GM21515 (cell line): ENCODE data around the gene LILRB3.

Experiments
- ATAC-seq: cut with Tn5 transposase; IDR thresholded peaks from one replicate; pipeline ENCODE4 v1.9.1; 2021; ENCODE audit not compliant: unreplicated experiment

The LILRB3 gene

DNA sequence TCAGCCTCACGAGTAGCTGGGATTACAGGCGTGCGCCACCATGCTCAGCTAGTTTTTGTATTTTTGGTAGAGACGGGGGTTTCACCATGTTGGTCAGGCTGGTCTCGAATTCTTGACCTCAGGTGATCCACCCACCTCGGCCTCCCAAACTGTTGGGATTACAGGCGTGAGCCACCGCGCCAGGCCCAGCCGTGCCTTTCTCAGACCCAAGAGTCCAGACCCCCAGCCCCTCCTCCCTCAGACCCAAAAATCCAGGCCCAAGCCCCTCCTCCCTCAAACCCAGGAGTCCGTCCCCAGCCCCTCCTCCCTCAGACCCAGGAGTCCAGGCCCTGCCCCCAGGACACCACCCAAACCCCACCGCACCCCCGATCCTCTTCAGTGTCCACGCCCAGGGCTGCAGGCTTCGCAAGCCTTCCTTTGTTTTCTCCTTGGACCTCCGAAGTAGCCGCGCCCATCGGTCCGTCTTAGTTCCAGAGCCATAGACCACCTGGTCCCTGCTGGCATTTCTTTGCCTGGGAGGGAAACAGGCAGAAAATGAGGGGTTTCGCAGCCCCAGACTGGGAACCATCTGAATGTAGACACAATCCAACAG is 53.6 kb downstream of the LILRB3 start:
- ATAC-seq = no peak

DNA sequence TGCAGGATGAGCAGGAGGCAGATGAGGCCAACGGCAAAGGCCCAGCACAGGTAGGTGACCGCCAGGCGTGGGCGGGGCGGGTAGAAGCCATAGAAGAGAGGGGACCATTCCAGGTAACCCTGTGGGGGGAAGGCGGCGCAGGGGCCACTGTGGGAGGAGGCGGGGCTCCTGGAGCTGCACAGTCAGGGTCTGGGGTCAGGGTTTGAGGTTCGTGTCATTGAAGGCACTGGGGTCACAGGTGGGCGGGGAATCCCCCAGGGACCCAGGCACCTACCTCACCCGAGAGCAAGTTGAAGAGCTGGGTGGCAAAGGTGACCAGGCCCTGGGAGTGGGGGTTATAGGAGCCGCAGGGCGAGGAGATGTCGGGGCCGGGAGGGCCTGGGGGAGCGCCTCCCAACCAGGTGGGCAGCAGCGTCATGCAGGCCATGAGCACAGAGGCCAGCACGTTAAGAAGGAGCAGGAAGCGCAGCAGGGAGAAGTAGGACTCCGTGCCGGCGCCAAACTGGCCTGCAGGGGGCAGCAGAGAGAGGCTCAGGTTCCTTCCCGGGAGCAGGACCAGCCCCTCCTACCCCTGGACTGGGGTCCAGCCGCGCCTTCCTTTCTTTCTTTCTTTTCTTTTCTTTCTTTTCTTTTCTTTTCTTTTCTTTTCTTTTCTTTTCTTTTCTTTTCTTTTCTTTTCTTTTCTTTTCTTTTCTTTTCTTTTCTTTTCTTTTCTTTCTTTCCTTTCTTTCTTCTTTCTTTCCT is 54.5 kb downstream of the LILRB3 start:
- ATAC-seq = no peak
